HG02763 (cell line): ENCODE data around the gene TSKU.
"Not testable (repeated sequence)": the region's sequence is repeated elsewhere in the genome, so short reads cannot be mapped to it uniquely, and the experiment has no call there.

Experiments
- ATAC-seq: cut with Tn5 transposase; IDR thresholded peaks from one replicate; pipeline ENCODE4 v1.9.1; 2021; ENCODE audit warnings: mild to moderate bottlenecking, moderate library complexity; ENCODE audit not compliant: unreplicated experiment

The TSKU gene

GRCh38 chr11:76787911-76788596 lies 4.9 kb downstream of the TSKU start:
- no peak for ATAC-seq

- ATAC-seq: no peak
Measured at GRCh38 chr11:76788661-76789442, 5.7 kb downstream of the TSKU start.

- ATAC-seq: no peak
Measured at GRCh38 chr11:76789443-76789719, 6.2 kb downstream of the TSKU start.

GRCh38 chr11:76790251-76790650 lies 7.1 kb downstream of the TSKU start:
- ATAC-seq: no peak

- ATAC-seq: not testable (repeated sequence)
Measured at GRCh38 chr11:76791002-76791770, 8.0 kb downstream of the TSKU start.

GRCh38 chr11:76791861-76792260 lies 8.7 kb downstream of the TSKU start:
- no peak for ATAC-seq

GRCh38 chr11:76792505-76793264 lies 9.5 kb downstream of the TSKU start:
- ATAC-seq: no peak

- no peak for ATAC-seq
Measured at GRCh38 chr11:76793391-76794291, 10.5 kb downstream of the TSKU start.

GRCh38 chr11:76794371-76795289 lies 11.5 kb downstream of the TSKU start:
- no peak for ATAC-seq

GRCh38 chr11:76795290-76795935 lies 12.3 kb downstream of the TSKU start:
- no peak for ATAC-seq

- ATAC-seq: no peak
Measured at GRCh38 chr11:76795936-76796441, 12.8 kb downstream of the TSKU start.

- ATAC-seq: no peak
Measured at GRCh38 chr11:76796511-76797198, 13.5 kb downstream of the TSKU start.

GRCh38 chr11:76797341-76798201 lies 14.4 kb downstream of the TSKU start:
- ATAC-seq: no peak

- ATAC-seq: no peak
Measured at GRCh38 chr11:76798202-76798581, 15.0 kb downstream of the TSKU start.

GRCh38 chr11:76798671-76799065 lies 15.5 kb downstream of the TSKU start:
- no peak for ATAC-seq

- ATAC-seq: peak; percentile 70
Measured at GRCh38 chr11:76799066-76799804, 16.1 kb downstream of the TSKU start.
